ENCODE results near the gene HMMR.

Gene HMMR

GRCh38 chr5:163437011-163437308, 23.5 kb upstream of the HMMR start:
- TF ChIP-seq CTCF (conservative IDR thresholded peaks at IDR 0.05; ENCODE audit: low read depth, low read length), result no peak
- no peak for DNase-seq (ENCODE audit: low read depth)
- peak overlapping the region; percentile 50 for H3K4me3 ChIP-seq (ENCODE audit: low read depth, low read length)

- no peak for TF ChIP-seq CTCF (conservative IDR thresholded peaks at IDR 0.05; ENCODE audit: low read depth, low read length)
- peak within 1 kb of the TSS; percentile 84 for H3K4me3 ChIP-seq (ENCODE audit: low read depth, low read length)
- peak; percentile 98 for DNase-seq (ENCODE audit: low read depth)
Observed at GRCh38 chr5:163437309-163438182, 22.9 kb upstream of the HMMR start, which contains the start of gene CCNG1. Gene CCNG1, plus strand, starts transcription at chr5:163437595. Its CDS starts 1,662 bp downstream, at chr5:163439257.

- peak overlapping the region; percentile 84 for H3K4me3 ChIP-seq (ENCODE audit: low read depth, low read length)
- no peak for DNase-seq (ENCODE audit: low read depth)
- TF ChIP-seq CTCF (conservative IDR thresholded peaks at IDR 0.05; ENCODE audit: low read depth, low read length), result no peak
Observed at GRCh38 chr5:163439092-163439425, 21.4 kb upstream of the HMMR start.

- no peak for TF ChIP-seq CTCF (conservative IDR thresholded peaks at IDR 0.05; ENCODE audit: low read depth, low read length)
- peak overlapping the region; percentile 84 for H3K4me3 ChIP-seq (ENCODE audit: low read depth, low read length)
- no peak for DNase-seq (ENCODE audit: low read depth)
Observed at GRCh38 chr5:163440954-163441353, 19.5 kb upstream of the HMMR start.

GRCh38 chr5:163444526-163444925, 15.9 kb upstream of the HMMR start:
- no peak overlapping the region for H3K4me3 ChIP-seq (ENCODE audit: low read depth, low read length)
- DNase-seq (ENCODE audit: low read depth), result no peak
- TF ChIP-seq CTCF (conservative IDR thresholded peaks at IDR 0.05; ENCODE audit: low read depth, low read length), result no peak

- no peak overlapping the region for H3K4me3 ChIP-seq (ENCODE audit: low read depth, low read length)
- no peak for DNase-seq (ENCODE audit: low read depth)
- no peak for TF ChIP-seq CTCF (conservative IDR thresholded peaks at IDR 0.05; ENCODE audit: low read depth, low read length)
Observed at GRCh38 chr5:163445345-163445744, 15.1 kb upstream of the HMMR start.

- no peak for DNase-seq (ENCODE audit: low read depth)
- no peak overlapping the region for H3K4me3 ChIP-seq (ENCODE audit: low read depth, low read length)
- TF ChIP-seq CTCF (conservative IDR thresholded peaks at IDR 0.05; ENCODE audit: low read depth, low read length), result no peak
Observed at GRCh38 chr5:163447191-163447590, 13.2 kb upstream of the HMMR start.

Measured in choroid plexus epithelial cell (primary cell).